Endometrial microvascular endothelial cells (primary cell): ENCODE results near the gene RNF144B. TPM values are rescaled to one million over a fixed set of nuclear protein-coding genes. Genes with fewer than 3 reads are reported as not detected.
"Not testable (repeated sequence)": the region's sequence is repeated elsewhere in the genome, so short reads cannot be mapped to it uniquely, and the experiment has no call there.

Source experiments
- in situ Hi-C: cut with HindIII; loops from 2 replicates; pipeline ENCODE4 v1.10.0; 2017; ENCODE audit warnings: low sequenced_read_pairs, low pct_unique_long_range_greater_than_20kb; ENCODE audit errors: inconsistent ontology term
- total RNA-seq: library from RNA; depleted of rRNA; stranded (reverse); fragments of >200 nt; gene quantifications from one replicate; pipeline ENCODE4 v1.2.3, GENCODE V29; 2015; ENCODE audit errors: inconsistent ontology term

RNF144B gene
- 269 TPM for total RNA-seq

DNA sequence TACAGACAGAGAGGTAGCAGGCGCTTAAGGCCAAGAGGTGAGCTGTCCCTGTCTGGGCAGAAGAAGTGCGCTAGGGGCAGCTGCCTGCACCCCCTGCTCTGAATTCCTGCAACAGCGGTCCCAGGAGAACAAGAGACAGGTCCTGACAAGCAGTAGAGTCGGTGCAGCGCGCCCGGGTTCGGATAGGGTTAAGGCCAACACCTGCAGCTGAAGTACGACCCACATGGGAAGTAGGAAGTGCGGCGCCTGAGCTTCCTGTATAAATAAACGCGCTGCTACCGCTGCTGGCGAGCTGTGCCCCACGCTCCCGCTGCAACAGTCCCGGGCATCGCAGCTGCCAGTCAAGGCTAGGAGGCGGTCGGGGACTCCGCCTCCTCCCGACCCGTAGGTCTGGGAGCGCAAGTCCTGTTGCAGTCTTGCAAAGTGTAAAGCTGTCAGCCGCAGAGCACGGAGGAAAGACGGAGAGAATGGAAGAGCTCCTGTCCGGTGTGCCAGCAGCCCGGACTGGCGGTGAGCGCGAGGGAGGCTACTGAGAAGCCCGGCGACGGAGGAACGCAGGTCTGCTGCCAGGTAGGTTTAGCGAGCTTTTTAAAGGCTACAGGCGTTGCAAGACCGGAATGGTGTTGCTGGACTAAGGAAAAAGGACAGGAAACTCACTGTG is at the start of gene RNF144B:
Gene RNF144B, plus strand, starts transcription at position 290 of the 661 bp plus-strand sequence. CDS start 12,185 bp downstream, outside the sequence.
- in situ Hi-C loops: no loop called here

DNA sequence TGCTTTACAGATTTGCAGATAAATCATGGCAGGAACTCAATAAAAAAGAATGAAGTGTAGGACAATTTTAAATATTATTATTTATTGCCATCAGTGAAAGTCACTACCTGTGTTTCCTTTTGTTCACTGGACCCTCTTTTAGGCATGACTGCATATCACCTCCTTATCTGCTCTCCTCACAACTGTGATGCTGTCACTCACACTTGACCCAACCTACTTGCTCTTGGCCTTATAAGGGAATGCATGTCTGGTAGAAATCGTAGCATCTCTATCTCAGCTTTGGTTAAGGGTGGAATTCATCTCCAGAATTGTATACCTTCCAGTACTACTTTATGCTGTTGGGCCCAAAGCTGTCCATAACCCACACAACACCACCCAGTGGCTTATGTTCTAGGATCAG is 47.6 kb upstream of the RNF144B start:
- in situ Hi-C loops: no loop called here

DNA sequence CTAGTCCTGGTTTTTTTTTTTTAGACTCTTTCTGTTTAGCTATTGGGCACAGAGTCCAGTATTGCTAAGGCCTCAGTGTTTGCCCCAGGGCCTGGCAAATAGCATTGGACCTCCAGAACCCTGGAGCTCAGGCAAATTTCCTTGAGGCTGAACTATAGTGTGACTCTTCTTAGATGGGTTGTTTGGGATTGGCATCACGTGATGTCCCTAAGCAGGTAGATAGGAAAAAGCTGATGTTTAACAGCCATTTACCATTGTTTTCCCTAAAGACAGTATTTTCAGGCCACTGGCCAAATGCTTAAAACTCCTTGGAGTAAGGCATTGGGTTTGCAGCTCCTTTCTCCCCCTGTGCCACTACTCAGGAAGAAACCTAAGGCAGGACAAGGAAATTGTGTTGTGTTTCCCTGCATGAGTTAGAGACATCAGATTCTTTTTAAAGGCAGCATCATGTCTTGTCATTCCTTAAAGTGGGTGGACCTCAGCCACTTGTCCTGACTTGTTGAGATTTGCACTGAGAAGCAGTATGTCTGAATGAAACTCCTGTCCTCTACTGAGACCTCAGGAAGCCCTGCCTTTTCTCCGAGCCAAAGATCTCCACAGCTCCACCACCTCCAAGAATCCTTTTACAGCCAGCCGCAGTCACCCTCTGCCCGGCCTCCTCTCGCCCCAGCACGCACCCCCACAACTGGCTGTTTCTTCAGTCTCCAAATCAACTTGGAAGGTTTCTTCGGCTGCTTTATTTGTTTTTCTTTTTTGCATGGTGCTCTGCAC is 46.2 kb upstream of the RNF144B start:
- in situ Hi-C loops: no loop called here

DNA sequence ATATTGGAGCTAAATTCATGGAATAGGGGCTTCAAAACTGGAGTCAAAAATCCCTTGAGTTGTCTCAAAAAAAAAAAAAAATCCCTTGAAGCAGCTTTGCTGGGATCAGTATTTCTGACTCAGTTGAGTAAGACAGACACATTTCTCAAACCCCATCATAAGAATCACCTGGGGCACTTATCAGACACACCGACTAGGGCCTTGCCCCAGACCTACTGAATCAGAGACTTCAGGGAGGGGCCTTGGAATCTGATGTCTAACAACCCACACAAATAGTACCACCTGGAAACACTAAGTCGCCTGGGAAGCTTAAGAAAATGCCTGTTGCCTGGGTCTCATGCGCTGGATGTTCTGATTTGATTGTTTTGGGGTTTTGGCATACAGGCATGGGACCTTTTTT is 44.9 kb upstream of the RNF144B start:
- in situ Hi-C loops: no loop called here

DNA sequence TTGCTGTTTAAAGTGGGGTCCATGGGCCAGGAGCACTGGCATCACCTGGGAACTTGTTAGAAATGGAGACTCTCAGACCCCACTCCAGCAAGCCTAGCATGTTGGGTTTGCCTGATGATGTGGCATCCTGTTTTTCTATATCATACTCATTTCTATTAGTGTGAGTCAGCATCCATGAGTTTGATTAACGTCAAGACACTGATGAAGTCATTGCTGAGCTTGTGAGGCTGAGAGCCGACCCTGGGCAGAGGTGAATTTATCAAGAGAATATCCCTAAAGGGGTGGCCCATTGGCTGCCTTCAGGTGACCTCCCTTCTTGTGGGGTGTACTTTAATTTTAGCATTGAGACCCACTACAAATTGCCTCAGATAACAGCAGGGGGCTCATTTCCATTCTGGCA is 43.4 kb upstream of the RNF144B start:
- in situ Hi-C loops: no loop called here

DNA sequence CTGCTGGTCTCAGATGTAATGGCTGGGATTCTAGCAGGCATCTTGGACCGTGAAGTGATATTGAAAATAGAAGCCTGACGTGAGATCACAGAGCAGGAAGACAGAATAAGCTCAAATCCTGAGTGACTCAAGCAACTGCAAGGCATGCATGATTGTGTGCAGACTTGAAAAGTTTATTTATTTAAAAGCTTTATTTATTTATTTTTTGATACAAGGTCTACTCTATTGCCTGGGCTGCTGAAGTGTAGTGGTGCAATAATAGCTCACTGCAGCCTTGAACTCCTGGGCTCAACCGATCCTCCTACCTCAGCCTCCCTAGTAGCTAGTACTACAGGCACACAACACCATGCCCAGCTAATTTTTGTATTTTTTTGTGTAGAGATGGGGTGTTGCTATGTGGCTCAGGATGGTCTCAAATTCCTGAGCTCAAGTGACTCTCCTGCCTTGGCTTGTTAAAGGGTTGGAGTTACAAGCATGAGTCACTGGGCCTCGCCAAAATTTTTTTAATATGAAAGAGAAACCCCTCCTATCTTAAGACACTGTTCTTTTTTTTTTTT is 40.1 kb upstream of the RNF144B start:
- in situ Hi-C loops: no loop called here

DNA sequence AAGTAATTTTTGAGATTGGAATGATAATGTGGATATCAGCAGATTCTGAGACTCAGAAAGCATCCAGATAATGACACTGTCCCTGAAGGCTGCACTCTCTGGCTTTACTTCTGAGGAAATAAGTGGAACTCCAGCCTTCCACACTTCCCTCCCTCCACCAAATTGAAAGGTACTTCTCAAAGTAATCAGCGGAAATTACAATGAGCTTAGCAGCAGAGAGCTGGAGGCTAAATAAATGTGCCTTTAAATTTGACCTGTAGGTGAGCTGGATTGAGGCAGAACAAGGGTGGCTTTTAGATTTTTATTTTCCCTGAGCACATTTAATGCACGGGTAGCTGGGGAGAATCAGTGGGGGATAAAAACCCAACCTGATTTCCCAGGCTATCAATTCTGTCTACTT is 39.3 kb upstream of the RNF144B start:
- in situ Hi-C loops: no loop called here

DNA sequence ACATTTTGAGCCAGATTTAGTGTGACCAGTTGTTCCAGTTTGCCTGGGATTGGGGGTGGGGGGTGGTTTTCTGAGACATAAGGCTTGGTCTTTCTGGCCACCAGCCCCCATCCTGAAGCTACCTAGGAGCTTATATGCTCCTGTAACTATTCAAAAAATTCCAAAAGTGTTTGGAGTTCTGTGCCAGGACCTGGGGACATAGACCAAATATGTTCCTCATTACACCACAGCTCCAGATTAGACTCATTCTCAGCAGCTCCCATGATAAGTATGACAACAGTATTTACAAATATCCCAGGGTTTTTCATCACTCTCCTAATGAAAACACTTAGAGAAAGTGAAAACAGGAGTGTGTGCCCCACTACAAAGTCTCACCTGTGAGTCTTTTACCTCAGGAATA is 37.8 kb upstream of the RNF144B start:
- in situ Hi-C loops: no loop called here

DNA sequence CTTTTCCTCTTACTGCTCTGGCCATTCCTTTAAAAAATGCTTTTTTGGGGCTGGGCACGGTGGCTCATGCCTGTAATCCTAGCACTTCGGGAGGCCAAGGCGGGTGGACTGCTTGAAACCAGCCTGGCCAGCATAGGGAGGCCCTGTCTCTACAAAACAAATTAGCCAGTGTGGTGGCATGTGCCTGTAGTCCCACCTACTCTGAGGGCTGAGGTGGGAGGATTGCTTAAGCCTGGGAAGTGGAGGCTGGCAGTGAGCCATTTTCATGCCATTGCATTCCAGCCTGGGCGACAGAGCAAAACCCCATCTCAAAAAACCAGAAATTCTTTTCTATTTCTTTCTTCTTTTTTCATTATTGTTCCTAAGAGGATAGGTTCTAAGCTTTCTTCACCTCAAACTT is 36.9 kb upstream of the RNF144B start:
- in situ Hi-C loops: no loop called here

DNA sequence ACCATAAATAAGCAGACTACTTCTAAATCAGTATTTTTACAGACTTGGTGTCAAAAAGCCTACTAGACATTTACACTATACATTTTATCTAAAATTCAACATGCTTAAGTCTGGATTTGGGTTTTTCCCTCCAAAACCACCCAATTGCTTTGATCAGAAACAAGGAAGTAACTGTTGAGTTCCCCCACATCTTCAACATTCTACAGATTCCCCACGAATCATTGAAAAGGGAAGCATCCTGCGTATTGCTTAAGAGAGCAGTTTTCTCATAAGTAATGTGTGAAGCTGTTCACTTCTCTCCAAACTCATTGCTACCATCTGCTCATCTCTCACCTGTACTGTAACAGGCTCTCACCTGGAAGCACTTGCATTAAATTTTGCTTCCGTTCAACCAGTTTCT is 36.4 kb upstream of the RNF144B start:
- in situ Hi-C loops: no loop called here

DNA sequence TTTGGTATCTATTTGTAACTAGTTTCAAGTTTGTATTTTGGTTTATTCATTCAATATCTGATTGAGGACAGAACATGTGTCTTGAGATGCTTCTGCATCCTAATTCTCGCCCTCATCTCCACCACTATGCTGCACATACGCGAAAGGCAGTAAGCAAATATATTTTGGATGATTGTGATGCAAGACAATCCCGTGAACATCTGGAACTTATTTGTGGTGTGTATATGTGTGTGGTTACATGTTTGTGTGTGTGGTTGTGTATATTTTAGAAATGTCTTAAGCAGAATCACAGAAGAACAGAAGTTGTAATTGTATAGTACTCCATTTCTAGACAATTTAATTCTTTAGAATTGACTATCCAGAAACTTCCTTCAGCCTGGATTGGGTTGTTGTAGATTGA is 35.1 kb upstream of the RNF144B start:
- in situ Hi-C loops: no loop called here

DNA sequence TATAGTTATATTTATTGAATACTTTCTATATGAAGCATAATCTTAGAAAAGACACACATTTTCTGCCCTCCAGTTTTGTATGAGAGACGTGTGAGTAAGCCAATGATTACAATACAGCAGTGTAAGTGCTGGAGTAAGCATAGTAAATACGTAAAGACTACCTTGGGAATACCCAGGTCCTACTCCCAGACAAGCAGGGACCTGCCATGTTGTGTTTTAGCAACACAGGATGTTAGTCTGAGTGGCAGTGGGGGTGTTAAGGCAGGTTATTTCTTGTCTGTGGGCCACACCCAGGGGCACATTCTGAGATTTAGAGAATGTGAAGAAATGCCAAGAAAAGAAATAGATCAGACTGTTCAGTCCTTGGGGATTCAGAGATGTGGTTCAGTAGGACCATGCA is 34.3 kb upstream of the RNF144B start:
- in situ Hi-C loops: no loop called here

DNA sequence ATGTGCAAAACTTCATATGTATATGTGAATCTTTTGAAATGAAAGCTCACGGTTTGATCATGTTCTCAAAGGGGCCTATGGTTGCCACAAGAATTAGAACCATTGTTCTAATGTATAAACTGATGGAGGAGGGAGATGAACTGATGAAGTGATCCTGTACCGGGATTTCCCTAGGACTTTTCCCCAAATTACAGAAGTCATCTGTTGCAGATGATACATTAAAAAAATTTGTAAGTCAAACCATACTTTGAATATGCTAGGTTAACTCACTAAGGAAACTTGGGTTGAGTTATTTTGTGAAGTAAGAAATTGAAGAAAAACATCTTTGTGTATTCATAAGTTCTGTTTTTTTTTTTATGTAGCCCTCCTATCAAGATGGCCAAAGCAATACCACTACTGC is 33.9 kb upstream of the RNF144B start:
- in situ Hi-C loops: no loop called here

DNA sequence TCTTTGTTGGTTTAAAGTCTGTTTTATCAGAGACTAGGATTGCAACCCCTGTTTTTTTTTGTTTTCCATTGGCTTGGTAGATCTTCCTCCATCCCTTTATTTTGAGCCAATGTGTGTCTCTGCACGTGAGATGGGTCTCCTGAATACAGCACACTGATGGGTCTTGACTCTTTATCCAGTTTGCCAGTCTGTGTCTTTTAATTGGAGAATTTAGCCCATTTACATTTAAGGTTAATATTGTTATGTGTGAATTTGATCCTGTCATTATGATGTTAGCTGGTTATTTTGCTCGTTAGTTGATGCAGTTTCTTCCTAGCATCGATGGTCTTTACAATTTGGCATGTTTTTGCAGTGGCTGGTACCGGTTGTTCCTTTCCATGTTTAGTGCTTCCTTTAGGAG is 29.6 kb upstream of the RNF144B start:
- in situ Hi-C loops: not testable (repeated sequence)

DNA sequence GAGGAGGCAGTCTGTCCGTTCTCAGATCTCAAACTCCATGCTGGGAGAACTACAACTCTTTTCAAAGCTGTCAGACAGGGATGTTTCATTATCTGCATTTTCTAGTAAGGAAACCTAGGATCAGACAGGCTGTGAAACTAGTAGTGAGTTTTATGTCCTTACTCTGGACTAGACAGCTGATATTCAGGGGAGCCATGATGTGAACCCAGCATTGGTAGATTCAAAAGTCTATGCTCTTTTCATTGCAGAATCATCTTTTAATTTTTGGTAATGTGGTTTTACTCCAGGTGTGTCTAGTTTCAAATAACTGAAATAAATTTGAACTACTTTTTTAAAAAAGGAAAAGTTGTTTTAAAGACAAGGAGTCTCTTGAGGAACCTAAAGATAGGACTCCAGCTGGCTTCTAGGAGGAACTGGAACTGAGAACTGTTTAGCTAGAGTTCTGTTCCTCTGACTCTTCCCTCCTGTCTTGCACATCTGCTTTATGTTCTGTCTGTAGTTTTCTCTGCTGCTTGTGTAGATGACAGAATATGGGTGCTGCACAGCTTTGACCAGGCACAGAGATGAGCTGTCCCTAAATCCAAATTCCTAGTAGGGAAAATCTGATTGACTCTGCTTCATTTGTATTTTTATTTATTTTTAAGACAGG is 27.8 kb upstream of the RNF144B start:
- in situ Hi-C loops: no loop called here

DNA sequence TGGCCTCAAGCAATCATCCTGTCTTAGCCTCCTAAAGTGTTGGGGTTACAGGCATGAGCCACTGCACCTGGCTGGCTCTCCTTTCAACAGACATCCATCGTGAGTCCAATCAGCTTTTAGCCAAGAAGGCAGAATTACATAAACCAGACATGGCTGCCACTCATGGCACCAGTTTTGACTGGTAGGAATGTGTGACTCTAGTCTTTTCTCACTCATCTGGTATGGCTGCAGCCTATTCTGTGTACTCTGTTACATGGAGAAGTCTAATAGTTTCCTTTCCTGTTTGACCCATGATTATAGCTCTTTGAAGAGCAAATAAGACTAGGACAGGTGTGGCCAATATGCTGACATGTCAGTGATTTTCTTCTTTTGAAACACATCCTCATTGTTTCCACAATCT is 27.0 kb upstream of the RNF144B start:
- in situ Hi-C loops: no loop called here

DNA sequence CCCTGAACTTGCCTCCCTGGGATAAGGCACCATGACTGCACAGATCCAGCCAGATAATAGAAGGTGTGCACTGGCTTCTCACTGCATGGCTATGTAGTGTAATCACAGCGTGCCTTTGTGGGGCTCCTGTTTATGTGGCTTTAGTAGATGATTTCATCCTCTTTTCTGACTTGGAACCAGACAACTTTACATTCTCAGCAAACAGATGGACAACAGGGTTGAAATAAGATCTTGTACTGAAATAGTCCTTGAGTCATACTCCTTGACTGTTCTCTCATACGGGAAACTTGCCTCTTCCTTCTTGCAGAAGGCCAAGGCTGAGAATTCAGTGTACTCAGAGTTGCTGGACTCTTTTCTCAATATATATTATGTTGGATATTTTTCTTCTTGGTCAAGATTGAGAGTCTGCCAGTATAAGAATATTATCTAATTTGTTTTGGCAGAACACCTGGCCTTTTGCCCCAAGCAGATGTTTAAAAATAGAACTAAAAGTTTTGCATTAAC is 25.0 kb upstream of the RNF144B start:
- in situ Hi-C loops: no loop called here

DNA sequence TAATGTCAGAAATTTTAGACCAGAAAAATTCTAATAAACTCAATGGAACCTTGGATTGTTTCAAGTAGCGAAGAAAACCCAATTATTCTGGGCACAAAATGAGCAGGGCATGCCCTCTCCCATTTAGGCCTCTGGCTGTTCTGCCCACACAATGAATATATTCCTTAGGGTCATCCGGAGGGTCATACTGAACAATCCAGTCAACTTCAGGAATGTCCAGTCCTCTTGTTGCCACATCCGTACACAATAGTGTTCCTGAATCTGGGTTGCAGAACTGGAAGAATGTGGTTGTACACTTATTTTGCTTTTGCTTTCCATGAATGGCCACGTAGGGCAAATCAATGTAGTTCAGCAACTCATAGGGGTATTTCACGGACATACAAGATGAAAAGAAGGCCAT is 23.4 kb upstream of the RNF144B start:
- in situ Hi-C loops: no loop called here

DNA sequence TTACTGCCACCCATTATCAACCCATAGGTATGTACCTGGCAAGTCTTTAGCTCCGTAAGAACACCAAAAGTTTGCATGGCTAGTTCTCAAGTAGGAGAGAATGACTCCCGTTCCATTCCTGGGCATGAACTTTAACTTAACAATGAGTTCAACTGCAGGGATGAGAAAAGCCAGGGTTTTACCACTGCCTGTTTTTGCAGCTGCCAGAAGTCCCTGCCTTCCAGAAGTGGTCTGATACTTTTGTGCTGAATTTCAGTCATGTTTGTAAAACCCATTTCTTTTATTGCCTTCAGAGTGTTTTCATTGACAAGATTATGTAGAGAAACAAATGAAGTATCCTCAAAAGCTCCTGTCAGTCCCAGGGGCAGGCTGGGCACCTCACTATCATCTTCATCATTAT is 22.6 kb upstream of the RNF144B start:
- in situ Hi-C loops: not testable (repeated sequence)

DNA sequence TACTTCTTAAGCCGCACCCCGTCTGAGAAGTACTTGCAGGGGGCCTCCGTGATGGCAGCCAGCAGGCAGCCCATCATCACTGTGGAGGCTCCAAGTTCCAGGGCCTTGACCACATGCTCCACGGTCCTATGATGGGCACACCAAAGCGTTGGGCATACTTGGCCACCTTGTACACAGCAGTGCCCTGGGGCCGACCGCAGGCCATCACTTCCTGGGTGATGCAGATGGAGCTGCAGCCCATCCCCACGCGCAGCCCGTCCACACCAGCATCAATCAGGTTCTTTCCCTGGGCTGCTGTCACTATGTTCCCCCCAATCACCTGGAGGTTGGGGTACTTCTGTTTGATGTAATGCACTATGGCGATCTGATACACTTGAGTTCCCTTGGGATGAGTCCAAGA is 19.8 kb upstream of the RNF144B start:
- in situ Hi-C loops: no loop called here
